Erythroblast (primary cell): ENCODE results near the gene OR8B12.

Experiments
- DNase-seq, 2 experiments: peaks; one replicate each; lab custom pipeline; 2025; lab: John Stamatoyannopoulos, UW
- GATA1 ChIP-seq: IDR thresholded peaks from 2 replicates; pipeline ENCODE4 v1.6.1; 2011; ENCODE audit warnings: low read depth, mild to moderate bottlenecking, control low read depth, low read length, moderate library complexity
- POLR2A ChIP-seq: IDR thresholded peaks from 2 replicates; pipeline ENCODE4 v1.6.1; 2011; ENCODE audit warnings: mild to moderate bottlenecking, low read length

The OR8B12 gene

GRCh38 chr11:124551189-124551588 is 7.7 kb upstream of the OR8B12 start:
- no peak for DNase-seq
- TF ChIP-seq POLR2A: no peak
- no peak for TF ChIP-seq GATA1

DNA sequence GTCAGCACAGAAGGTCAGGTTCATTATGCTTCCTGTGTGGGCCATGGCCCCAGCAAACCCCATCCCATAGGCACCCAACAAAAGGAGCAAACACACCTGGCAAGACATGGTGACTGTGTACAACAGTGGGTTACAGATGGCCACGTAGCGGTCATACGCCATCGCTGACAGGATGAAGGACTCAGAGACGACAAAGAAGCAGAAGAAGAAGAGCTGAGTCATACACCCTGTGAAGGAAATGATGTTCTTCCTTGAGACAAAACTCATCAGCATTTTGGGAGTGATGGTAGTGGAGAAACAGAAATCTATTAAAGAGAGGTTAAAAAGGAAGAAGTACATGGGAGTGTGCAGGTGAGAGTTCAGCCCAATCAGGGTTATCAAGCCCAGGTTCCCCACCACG is 309 bp downstream of the OR8B12 start:
- DNase-seq: no peak
- TF ChIP-seq GATA1 (no peak), POLR2A (no peak)

DNA sequence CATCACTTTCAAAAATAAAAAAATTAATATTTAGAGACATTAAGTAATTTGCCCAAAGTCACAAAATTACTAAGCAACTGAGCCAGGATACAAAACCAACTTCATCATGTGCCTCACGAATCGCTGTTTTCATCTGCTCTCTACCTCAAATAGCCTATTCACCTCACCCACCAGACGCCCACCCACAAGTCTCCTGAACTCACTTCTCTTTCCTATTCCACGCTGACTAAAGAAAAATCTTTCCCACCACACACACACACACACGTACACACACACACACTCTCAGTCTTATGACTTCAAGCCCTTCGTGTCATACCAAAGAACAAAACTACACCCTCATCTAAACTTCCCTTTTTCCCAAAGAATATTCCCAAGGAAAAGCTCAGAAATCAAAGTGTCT is 2.2 kb downstream of the OR8B12 start:
- TF ChIP-seq GATA1 (no peak), POLR2A (no peak)
- DNase-seq: no peak

DNA sequence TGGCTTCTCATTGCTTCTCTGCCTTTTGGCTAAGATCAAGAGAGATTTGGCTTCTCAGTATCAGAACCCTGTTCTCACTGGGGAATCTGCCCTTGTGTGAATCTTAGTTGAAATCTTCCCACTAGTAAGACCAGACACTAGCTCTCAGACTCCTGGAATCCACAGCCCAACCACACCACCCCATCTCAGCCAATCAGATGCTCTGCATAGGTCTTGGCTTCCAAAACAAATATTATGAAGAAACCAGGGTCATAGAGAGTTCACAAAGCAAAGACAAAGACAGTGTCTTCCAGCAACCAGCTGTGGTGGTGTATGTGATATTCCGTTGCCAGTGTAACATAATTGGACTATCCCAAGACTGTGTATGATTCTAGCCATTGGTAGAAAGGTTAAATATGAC is 5.4 kb downstream of the OR8B12 start:
- no peak for DNase-seq
- TF ChIP-seq GATA1: no peak
- TF ChIP-seq POLR2A: no peak

- DNase-seq: no peak
Measured at GRCh38 chr11:124536520-124536919, 6.9 kb downstream of the OR8B12 start.

GRCh38 chr11:124535552-124536232 is 7.8 kb downstream of the OR8B12 start:
- peak in 1 of 2 experiments; percentile 3 for DNase-seq
- TF ChIP-seq GATA1 (no peak), POLR2A (no peak)

More at GRCh38 chr11:124536520-124536919, 6.9 kb downstream of the OR8B12 start:
- TF ChIP-seq GATA1 (no peak), POLR2A (no peak)

- no peak for DNase-seq
- TF ChIP-seq POLR2A (no peak), GATA1 (no peak)
Measured at GRCh38 chr11:124534051-124534450, 9.4 kb downstream of the OR8B12 start.

DNA sequence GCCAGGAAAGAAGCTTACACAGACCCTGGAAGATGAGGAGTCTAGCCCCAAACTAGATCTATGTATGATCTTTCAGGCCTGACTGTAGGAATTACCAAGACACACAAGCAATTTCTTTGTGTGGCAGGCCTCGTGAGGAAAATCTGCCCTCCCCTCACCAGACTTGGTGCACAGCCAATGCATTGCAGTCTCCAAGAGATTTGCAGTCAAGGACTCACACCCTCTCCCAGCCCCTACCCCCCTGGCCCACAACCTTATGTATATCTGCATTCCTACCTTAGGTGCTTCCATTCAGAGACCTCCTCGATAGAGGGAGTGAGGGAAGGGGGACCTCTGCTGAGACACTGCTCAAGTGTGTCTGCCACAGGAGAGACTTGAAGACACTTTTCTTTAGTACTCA is 9.8 kb downstream of the OR8B12 start:
- no peak for DNase-seq
- no peak for TF ChIP-seq POLR2A
- TF ChIP-seq GATA1: no peak

- no peak for DNase-seq
- TF ChIP-seq GATA1: no peak
Measured at GRCh38 chr11:124520550-124520854, 23.0 kb downstream of the OR8B12 start.

- TF ChIP-seq POLR2A: no peak
- TF ChIP-seq GATA1: no peak
- no peak for DNase-seq
Measured at GRCh38 chr11:124519850-124520549, 23.5 kb downstream of the OR8B12 start.

- no peak for DNase-seq
- no peak for TF ChIP-seq GATA1
- no peak for TF ChIP-seq POLR2A
Measured at GRCh38 chr11:124518989-124519451, 24.4 kb downstream of the OR8B12 start.

DNA sequence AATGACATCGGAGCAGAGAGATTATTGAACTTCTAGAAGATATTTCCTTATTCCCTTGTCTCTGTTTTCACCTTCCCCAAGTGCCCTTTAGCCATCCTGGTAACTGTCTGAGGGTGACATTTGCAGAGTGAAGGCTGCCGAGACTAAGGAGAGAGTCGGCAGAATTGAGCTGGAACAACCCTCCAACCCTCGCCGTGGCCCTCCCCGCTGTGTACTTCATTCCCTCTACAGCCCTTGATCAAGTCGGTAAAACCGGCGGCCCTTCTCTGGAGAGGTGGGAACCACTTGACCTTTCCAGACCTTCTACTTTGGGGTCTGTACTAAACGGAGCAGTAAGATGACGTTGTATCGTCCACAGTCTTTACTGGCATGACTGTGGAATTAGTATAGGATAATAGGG is 26.1 kb downstream of the OR8B12 start:
- TF ChIP-seq POLR2A (no peak), GATA1 (no peak)
- no peak for DNase-seq

DNA sequence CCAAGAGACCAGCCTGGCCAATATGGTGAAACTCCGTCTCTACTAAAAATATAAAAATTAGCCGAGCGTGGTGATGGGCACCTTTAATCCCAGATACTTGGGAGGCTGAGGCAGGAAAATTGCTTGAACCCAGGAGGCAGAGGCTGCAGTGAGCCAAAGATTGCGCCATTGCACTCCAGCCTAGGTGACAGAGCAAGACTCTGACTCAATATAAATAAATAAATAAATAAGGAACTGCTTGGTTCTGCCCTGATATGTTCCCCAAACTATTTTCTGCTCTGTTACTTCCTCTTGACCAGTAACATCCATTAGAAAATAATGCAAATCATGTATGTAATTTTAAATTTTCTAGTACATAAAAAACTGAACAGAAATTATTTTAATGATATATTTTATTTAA is 28.8 kb downstream of the OR8B12 start:
- DNase-seq: peak in 1 of 2 experiments; percentile 1

DNA sequence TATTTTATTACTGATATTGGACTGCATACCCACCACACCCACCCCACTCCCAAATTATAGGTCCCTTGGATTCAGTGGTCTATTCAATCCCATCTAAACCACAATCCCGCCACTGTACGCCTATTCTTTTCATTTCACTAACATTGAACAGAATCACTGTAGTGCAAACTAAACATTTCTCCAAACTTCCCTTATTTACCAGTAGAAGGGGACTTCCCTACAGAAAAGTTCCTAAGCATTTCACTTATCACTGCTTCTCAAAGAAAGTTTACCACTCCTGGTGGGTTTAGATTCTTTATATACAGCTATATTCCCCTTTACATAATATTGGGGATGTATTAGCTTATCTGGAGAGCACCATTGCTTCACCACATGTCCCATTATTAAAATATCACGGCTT is 29.3 kb downstream of the OR8B12 start:
- DNase-seq: no peak
- TF ChIP-seq POLR2A: no peak
- TF ChIP-seq GATA1: no peak

GRCh38 chr11:124511745-124512144 is 31.7 kb downstream of the OR8B12 start:
- TF ChIP-seq GATA1 (no peak), POLR2A (no peak)
- no peak for DNase-seq
